GM18870 (cell line): ENCODE data around the gene TAS1R3.

Source experiments
- ATAC-seq: cut with Tn5 transposase; IDR thresholded peaks from one replicate; pipeline ENCODE4 v1.9.1; 2021; ENCODE audit warnings: moderate library complexity; ENCODE audit not compliant: unreplicated experiment

TAS1R3 gene

GRCh38 chr1:1294250-1294890 is 36.7 kb upstream of the TAS1R3 start:
- no peak for ATAC-seq

GRCh38 chr1:1295154-1295923 is 35.7 kb upstream of the TAS1R3 start:
- ATAC-seq, result no peak

- ATAC-seq, result no peak
Measured at GRCh38 chr1:1296070-1297061, 34.7 kb upstream of the TAS1R3 start.

DNA sequence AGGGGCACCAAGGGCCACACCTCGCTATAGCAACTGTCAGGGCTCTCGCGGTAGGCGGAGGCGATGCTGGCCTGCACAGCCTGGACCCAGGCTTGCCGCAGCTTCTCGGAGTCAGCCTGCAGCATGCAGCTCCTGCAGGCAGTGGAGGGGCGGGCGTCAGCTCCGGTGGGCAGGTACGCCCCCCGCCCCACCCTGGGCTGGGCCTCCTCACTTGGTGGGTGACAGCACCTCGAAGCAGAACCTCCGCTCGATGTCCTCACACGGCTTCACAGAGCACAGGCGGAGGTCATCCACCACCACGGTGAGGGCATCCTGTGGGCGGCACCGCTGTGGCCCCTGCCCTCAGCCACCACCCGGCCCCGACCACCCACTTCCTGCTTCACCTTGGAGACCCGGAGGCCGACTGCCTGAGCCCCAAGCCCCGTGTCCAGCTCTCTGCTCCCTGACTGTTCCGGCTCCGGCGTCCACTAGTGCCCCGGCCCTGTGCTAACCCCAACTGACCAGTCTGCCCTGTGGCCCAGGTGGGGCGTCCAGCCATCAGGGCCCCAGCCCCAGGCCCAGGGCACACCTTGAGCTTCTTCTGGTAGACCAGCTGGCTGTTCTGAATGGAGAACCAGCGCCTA is 33.2 kb upstream of the TAS1R3 start:
- ATAC-seq, result no peak

DNA sequence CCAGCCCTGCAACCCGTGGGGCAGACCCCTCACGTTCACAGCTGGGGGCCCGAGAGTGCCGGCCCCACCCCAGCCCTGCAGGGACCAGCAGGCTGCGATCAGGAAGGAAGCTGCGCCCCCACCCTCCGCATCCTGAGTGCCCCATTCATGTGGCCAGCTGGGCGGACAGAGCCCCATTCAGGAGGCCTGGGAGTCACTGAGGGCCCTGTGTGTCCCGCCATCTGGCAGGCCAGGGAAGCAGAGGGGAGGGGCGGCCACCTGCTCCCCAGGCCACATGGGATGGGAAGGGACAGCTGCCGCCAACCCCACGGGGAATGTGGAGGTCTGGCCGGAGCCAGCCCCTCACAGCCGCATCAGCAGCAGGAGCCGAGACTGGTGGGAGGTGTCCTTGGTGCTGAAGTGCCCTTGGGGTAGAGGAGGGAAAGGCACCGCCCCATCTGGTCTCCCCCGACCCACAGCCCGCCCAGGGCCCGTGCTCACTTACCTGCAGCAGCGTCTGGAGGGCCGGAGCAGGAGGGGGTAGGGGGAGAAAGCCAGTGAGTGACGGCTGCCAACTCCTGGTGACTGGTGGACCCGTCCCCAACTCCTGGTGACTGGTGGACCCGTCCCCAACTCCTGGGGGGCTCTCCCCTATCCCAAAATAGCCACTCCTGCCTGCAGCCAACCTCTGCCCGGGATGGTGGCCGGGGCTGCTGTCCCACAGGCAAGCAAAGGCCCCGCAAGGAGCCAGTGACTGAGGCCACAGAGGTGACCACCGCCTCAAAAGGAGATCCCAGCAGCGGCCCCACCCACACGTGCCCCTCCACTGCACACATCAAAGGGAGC is 32.0 kb upstream of the TAS1R3 start:
- no peak for ATAC-seq

DNA sequence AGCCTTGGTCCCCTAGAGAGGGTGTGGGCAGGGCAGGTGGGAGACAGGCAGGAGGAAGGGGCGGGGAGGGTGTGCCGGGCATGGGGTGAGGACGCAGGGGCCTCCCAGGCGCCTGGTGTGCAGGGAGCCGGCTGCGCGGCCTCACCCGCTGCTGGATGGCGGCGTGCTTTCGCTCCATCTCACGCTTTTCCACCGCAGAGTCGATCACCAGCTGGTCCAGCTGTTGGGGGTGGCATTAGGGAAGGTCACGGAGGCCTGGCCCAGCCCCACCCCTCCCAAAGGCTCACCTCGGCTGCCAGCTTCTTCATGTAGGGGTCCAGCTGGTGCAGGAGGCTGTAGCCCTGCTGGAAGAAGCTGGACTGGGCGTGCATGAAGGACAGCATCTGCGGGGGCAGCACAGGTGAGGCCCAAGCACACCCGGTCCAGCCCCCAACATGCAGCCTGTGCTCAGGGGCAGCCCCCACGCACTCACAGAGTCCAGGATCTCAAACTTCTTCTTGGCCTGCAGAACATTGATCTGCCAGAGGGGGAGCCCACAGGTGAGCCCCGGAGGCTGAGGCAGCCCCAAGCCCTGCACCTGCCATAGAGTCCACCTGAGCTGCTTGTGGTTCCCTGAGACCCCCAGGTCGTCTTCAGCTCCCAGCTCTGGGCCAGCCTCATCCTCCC is 31.3 kb upstream of the TAS1R3 start:
- ATAC-seq, result no peak

DNA sequence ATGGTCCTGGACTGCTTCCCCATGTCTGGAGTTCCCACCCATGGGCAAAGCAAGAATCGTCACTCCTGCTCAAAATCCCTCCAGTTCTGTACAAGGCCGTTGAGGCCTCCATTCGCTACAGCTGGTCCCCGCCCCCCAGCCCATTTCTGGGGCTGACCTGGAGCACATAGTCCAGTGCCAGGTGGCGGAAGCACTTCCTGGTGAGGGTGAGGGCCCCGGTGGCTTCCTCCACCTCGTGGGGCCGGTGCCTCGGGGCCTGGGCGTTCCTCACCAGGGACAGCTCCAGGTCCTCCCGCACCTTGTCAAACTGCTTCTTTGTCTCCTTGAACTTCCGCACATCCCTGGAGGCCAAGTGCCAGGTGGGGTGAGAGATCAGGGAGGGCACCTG is 30.7 kb upstream of the TAS1R3 start:
- ATAC-seq, result no peak

GRCh38 chr1:1302006-1302430 is 29.1 kb upstream of the TAS1R3 start:
- ATAC-seq, result no peak

GRCh38 chr1:1302951-1303509 is 28.1 kb upstream of the TAS1R3 start:
- ATAC-seq, result no peak

DNA sequence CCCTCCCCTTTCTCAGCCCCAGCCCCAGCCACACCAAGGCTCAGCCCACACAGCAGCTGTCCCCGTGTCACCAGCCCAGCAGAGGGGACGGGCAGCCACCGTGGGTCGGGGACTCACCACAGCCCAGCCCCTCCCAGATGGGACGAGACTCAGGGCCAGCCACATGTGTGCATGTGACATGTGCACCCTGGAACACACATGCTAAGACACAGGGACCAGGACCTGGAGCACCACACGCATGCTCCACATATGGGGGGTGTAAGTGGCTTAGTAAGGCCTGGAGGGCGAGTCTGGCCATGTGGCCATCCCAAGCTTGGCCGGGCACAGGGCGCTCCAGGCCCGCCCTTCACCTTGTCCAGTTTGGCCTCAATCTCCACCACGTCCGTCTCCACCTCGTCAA is 27.3 kb upstream of the TAS1R3 start:
- no peak for ATAC-seq

GRCh38 chr1:1304331-1305299 is 26.5 kb upstream of the TAS1R3 start:
- no peak for ATAC-seq

DNA sequence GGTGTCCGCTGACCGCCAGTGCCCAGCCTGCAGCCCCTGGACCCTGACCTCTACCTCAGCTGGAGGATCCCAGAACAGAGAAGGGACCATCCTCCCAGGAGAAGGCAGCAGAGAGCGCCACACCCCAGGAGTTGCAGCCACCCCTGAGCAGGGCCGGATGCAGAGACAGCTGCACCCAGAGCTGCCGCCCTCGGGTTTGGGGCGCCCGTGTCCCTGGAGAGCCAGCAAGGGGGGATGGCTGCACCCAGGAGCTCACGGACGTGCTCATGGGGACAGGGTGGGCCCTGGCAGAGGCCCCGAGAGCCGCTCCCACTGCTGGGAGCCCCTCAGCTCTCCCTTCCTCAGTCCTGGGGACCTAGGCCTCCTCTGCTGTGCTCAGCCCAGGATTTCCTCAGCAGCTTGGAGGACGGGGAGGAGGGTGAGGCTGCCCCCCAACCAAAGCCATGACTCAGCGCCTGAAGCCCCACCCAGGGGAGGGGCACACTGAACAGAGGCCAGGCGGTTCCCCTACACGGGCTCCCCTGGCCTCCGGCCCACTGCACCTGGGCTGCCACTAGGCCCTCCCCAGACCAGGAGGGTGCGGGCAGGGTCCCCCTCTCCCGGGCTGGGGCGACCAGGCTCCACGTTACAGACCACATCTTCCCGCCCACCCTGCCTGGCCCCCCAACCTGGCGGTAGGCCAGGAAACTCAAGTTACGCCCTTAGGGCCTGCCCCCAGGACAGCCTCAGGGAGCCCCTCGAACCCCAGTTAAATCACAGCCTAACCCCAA is 25.6 kb upstream of the TAS1R3 start:
- ATAC-seq, result no peak

DNA sequence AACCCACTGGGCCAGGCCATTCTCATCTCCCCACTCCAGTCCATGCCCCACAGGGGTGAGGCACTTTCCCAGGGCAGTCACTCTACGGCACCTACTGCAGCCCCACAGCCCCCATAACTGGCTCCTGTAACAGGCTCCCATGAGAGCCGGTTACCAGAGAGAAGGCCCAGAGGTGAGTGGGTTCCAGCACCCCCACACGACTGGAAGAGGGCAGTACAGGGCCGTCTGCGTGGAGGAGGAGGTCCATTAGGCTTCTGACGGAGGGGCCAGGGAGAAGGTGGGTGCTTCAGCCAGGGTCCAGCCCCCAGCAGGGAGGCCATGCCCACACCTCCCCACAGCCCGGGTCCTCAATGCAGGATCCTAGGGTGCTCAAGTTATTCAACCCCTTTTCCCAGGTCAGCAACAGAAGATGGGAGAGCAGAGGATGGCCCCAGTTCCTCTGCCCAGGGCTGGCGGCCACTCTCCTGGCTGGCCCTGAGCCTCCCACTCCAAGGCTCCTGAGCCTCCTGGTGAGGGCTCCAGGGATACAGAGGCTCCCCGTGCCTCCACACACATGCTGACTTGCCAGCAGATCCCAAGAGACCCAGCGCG is 24.9 kb upstream of the TAS1R3 start:
- ATAC-seq, result no peak

GRCh38 chr1:1306661-1307260 is 24.3 kb upstream of the TAS1R3 start:
- ATAC-seq, result no peak

- ATAC-seq, result no peak
Measured at GRCh38 chr1:1307261-1307922, 23.7 kb upstream of the TAS1R3 start.
